ENCODE results near the gene ISM1.

ISM1 gene

GRCh38 chr20:13344671-13345070 lies 123.6 kb downstream of the ISM1 start:
- H4K20me1 ChIP-seq (ENCODE audit: control insufficient read depth, insufficient read depth, low read depth, low read length) = no peaks in the 10 kb centered on the region

GRCh38 chr20:13348311-13349234 lies 127.5 kb downstream of the ISM1 start:
- TF ChIP-seq, protein P1, sequence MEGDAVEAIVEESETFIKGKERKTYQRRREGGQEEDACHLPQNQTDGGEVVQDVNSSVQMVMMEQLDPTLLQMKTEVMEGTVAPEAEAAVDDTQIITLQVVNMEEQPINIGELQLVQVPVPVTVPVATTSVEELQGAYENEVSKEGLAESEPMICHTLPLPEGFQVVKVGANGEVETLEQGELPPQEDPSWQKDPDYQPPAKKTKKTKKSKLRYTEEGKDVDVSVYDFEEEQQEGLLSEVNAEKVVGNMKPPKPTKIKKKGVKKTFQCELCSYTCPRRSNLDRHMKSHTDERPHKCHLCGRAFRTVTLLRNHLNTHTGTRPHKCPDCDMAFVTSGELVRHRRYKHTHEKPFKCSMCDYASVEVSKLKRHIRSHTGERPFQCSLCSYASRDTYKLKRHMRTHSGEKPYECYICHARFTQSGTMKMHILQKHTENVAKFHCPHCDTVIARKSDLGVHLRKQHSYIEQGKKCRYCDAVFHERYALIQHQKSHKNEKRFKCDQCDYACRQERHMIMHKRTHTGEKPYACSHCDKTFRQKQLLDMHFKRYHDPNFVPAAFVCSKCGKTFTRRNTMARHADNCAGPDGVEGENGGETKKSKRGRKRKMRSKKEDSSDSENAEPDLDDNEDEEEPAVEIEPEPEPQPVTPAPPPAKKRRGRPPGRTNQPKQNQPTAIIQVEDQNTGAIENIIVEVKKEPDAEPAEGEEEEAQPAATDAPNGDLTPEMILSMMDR (IDR thresholded peaks at IDR 0.05; ENCODE audit: low read depth, low read length, poor library complexity, severe bottlenecking) = no peak
- TF ChIP-seq EZH2phosphoT487 (IDR thresholded peaks at IDR 0.05; ENCODE audit: borderline replicate concordance, low read length) = no peak
- Histone ChIP-seq H4K20me1 (ENCODE audit: control insufficient read depth, insufficient read depth, low read depth, low read length) (no peaks in the 10 kb centered on the region), H3K36me3 (ENCODE audit: control insufficient read depth, low read length) (no peaks in the 10 kb centered on the region), H3K4me3 (ENCODE audit: low read length) (no peak overlapping the region), H3K79me2 (ENCODE audit: control insufficient read depth, low read length) (no peaks in the 10 kb centered on the region), H3K4me2 (ENCODE audit: low read length) (no peak overlapping the region), H3K4me1 (ENCODE audit: control insufficient read depth, low read length) (no peaks in the 10 kb centered on the region), H3K27me3 (ENCODE audit: control insufficient read depth, low read length) (no peaks in the 10 kb centered on the region), H3K9me3 (ENCODE audit: control insufficient read depth, insufficient read depth, low read length) (no peaks in the 10 kb centered on the region), H3K27ac (ENCODE audit: low read depth, low read length) (no peak overlapping the region), H3F3A (ENCODE audit: control insufficient read depth, insufficient read depth) (no peaks in the 10 kb centered on the region), H3K9me2 (replicated peaks; ENCODE audit: control insufficient read depth, low read length) (no peaks in the 10 kb centered on the region)

More at GRCh38 chr20:13344671-13345070, 123.6 kb downstream of the ISM1 start:
- Histone ChIP-seq H3K79me2 (ENCODE audit: control insufficient read depth, low read length) (no peaks in the 10 kb centered on the region), H3K27ac (ENCODE audit: low read depth, low read length) (no peak overlapping the region), H3K4me2 (ENCODE audit: low read length) (no peak overlapping the region), H3K27me3 (ENCODE audit: control insufficient read depth, low read length) (no peaks in the 10 kb centered on the region), H3K36me3 (ENCODE audit: control insufficient read depth, low read length) (no peaks in the 10 kb centered on the region), H3F3A (ENCODE audit: control insufficient read depth, insufficient read depth) (no peaks in the 10 kb centered on the region), H3K4me3 (ENCODE audit: low read length) (no peak overlapping the region), H3K9me2 (replicated peaks; ENCODE audit: control insufficient read depth, low read length) (no peaks in the 10 kb centered on the region), H3K9me3 (ENCODE audit: control insufficient read depth, insufficient read depth, low read length) (no peaks in the 10 kb centered on the region), H3K4me1 (ENCODE audit: control insufficient read depth, low read length) (no peaks in the 10 kb centered on the region)
- no peak for TF ChIP-seq EZH2phosphoT487 (IDR thresholded peaks at IDR 0.05; ENCODE audit: borderline replicate concordance, low read length)
- TF ChIP-seq, protein P1 (IDR thresholded peaks at IDR 0.05; ENCODE audit: low read depth, low read length, poor library complexity, severe bottlenecking) = no peak

DNA sequence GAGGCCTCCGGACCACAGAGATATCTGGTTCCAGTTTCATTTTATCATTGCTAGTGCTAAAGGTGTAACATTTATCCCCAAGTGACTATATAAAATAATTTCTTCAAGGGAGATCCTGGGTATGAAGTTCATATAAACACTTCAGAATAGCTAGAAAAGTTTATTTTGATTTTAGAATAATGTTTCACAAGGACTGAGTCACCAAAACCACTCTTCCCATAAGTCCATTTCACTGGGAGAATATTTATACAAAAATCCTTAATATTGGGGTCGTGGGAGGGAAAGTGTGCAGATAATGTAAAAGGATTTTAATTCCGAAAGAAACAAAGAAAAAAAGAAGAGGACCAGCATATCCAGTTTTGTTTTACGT lies 128.1 kb downstream of the ISM1 start:
- no peak overlapping the region for H3K4me2 ChIP-seq (ENCODE audit: low read length)
- H3K9me3 ChIP-seq (ENCODE audit: control insufficient read depth, insufficient read depth, low read length) = no peaks in the 10 kb centered on the region
- H3K27ac ChIP-seq (ENCODE audit: low read depth, low read length) = no peak overlapping the region
- no peaks in the 10 kb centered on the region for H3K79me2 ChIP-seq (ENCODE audit: control insufficient read depth, low read length)
- H3F3A ChIP-seq (ENCODE audit: control insufficient read depth, insufficient read depth) = no peaks in the 10 kb centered on the region
- H3K4me1 ChIP-seq (ENCODE audit: control insufficient read depth, low read length) = no peaks in the 10 kb centered on the region
- H3K9me2 ChIP-seq (replicated peaks; ENCODE audit: control insufficient read depth, low read length) = no peaks in the 10 kb centered on the region
- no peaks in the 10 kb centered on the region for H3K27me3 ChIP-seq (ENCODE audit: control insufficient read depth, low read length)
- no peak overlapping the region for H3K4me3 ChIP-seq (ENCODE audit: low read length)
- no peaks in the 10 kb centered on the region for H4K20me1 ChIP-seq (ENCODE audit: control insufficient read depth, insufficient read depth, low read depth, low read length)
- no peak for TF ChIP-seq EZH2phosphoT487 (IDR thresholded peaks at IDR 0.05; ENCODE audit: borderline replicate concordance, low read length)
- TF ChIP-seq, protein P1 (IDR thresholded peaks at IDR 0.05; ENCODE audit: low read depth, low read length, poor library complexity, severe bottlenecking) = no peak
- no peaks in the 10 kb centered on the region for H3K36me3 ChIP-seq (ENCODE audit: control insufficient read depth, low read length)

Measured in DOHH2 (cell line).